Measurements from ENCODE around the gene FBF1. TPM values are rescaled to one million over a fixed set of nuclear protein-coding genes. Genes with fewer than 3 reads are reported as not detected.
"Not testable (repeated sequence)": the region's sequence is repeated elsewhere in the genome, so short reads cannot be mapped to it uniquely, and the experiment has no call there.

The FBF1 gene
- total RNA-seq, 2 experiments from 2014 or later, result 17.2 to 18.1 TPM

- Mint-ChIP-seq H3K27ac (no peak overlapping the region), H3K4me1 (ENCODE audit: low read depth) (peaks cover 24% of the 10 kb centered on the region), H3K9me3 (no peaks in the 10 kb centered on the region), H3K27me3 (no peaks in the 10 kb centered on the region), H3K36me3 (no peaks in the 10 kb centered on the region), H3K4me3 (no peak overlapping the region)
- DNase-seq, result no peak
- ChIA-PET CTCF (interaction anchor here (0.5 to 1.1 kb wide), 4 partner anchors 13 to 28 kb away, joined by 3 to 5 read pairs (median 3); partner anchors contain the start of gene TRIM47), POLR2A (interaction anchor here (1.1 kb wide), 2 partner anchors 14 to 56 kb away, joined by 3 to 4 read pairs; partner anchors contain the start of gene TRIM47)
- intact Hi-C loops (cut with micrococcal nuclease), result no loop called here
Measured at GRCh38 chr17:75892556-75893224, 48.2 kb downstream of the FBF1 start.

GRCh38 chr17:75891605-75892555 lies 49.0 kb downstream of the FBF1 start:
- H3K27ac Mint-ChIP-seq, result no peak overlapping the region
- H3K27me3 Mint-ChIP-seq, result no peaks in the 10 kb centered on the region
- no peak for DNase-seq
- intact Hi-C loops (cut with micrococcal nuclease), result no loop called here
- POLR2A ChIA-PET, result interaction anchor here (1.1 kb wide), 2 partner anchors 13 to 56 kb away, joined by 3 to 4 read pairs; partner anchors contain the start of gene TRIM47
- CTCF ChIA-PET, result interaction anchor here (1.0 to 1.1 kb wide), 2 partner anchors 14 to 16 kb away, joined by 3 read pairs; no protein-coding TSS in a partner anchor
- no peaks in the 10 kb centered on the region for H3K36me3 Mint-ChIP-seq
- peaks cover 20% of the 10 kb centered on the region for H3K4me1 Mint-ChIP-seq (ENCODE audit: low read depth)
- no peaks in the 10 kb centered on the region for H3K9me3 Mint-ChIP-seq
- no peak overlapping the region for H3K4me3 Mint-ChIP-seq

- Mint-ChIP-seq H3K36me3 (no peaks in the 10 kb centered on the region), H3K4me1 (ENCODE audit: low read depth) (peaks cover 20% of the 10 kb centered on the region), H3K4me3 (no peak overlapping the region), H3K9me3 (no peaks in the 10 kb centered on the region), H3K27ac (no peak overlapping the region), H3K27me3 (no peaks in the 10 kb centered on the region)
- POLR2A ChIA-PET, result no interaction called here
- no peak for DNase-seq
- intact Hi-C loops (cut with micrococcal nuclease), result no loop called here
- CTCF ChIA-PET, result interaction anchor here (1.0 kb wide), 1 partner anchor 12 kb away, joined by 3 read pairs; no protein-coding TSS in a partner anchor
Measured at GRCh38 chr17:75891022-75891604, 49.7 kb downstream of the FBF1 start.

- Mint-ChIP-seq H3K4me3 (no peak overlapping the region), H3K4me1 (ENCODE audit: low read depth) (peaks cover 9% of the 10 kb centered on the region), H3K9me3 (no peaks in the 10 kb centered on the region), H3K36me3 (no peaks in the 10 kb centered on the region), H3K27me3 (no peaks in the 10 kb centered on the region), H3K27ac (no peak overlapping the region)
- ChIA-PET CTCF (interaction anchor here (1.0 to 1.4 kb wide), 4 partner anchors 10 to 29 kb away, joined by 3 to 5 read pairs (median 3); partner anchors contain the start of gene MRPL38), POLR2A (interaction anchor here (0.9 to 1.4 kb wide), 2 partner anchors 14 to 30 kb away, joined by 4 read pairs; no protein-coding TSS in a partner anchor)
- no peak for DNase-seq
- intact Hi-C loops (cut with micrococcal nuclease), result no loop called here
Measured at GRCh38 chr17:75889454-75889853, 51.4 kb downstream of the FBF1 start.

- Mint-ChIP-seq H3K27ac (no peak overlapping the region), H3K27me3 (no peaks in the 10 kb centered on the region), H3K4me1 (ENCODE audit: low read depth) (no peaks in the 10 kb centered on the region), H3K9me3 (no peaks in the 10 kb centered on the region), H3K4me3 (no peak overlapping the region), H3K36me3 (no peaks in the 10 kb centered on the region)
- DNase-seq, result no peak
- intact Hi-C loops (cut with micrococcal nuclease), result no loop called here
- ChIA-PET POLR2A (no interaction called here), CTCF (interaction anchor here (0.8 to 1.4 kb wide), 3 partner anchors 8 to 12 kb away, joined by 3 read pairs; partner anchors contain the start of gene TRIM65)
Measured at GRCh38 chr17:75888484-75888883, 52.4 kb downstream of the FBF1 start.

GRCh38 chr17:75885860-75886259 lies 55.0 kb downstream of the FBF1 start:
- H3K27me3 Mint-ChIP-seq; H3K4me3 Mint-ChIP-seq; H3K36me3 Mint-ChIP-seq; POLR2A ChIA-PET; H3K4me1 Mint-ChIP-seq (ENCODE audit: low read depth); H3K9me3 Mint-ChIP-seq; DNase-seq; intact Hi-C loops (cut with micrococcal nuclease); H3K27ac Mint-ChIP-seq: not testable (repeated sequence)
- CTCF ChIA-PET, result interaction anchor here (1.6 kb wide), 1 partner anchor 25 kb away, joined by 6 read pairs; no protein-coding TSS in a partner anchor

- no peaks in the 10 kb centered on the region for H3K36me3 Mint-ChIP-seq
- ChIA-PET POLR2A (no interaction called here), CTCF (no interaction called here)
- no peak for DNase-seq
- no peaks in the 10 kb centered on the region for H3K9me3 Mint-ChIP-seq
- intact Hi-C loops (cut with micrococcal nuclease), result no loop called here
- H3K4me3 Mint-ChIP-seq, result no peak overlapping the region
- H3K4me1 Mint-ChIP-seq (ENCODE audit: low read depth), result peaks cover 3% of the 10 kb centered on the region
- H3K27ac Mint-ChIP-seq, result no peak overlapping the region
- H3K27me3 Mint-ChIP-seq, result no peaks in the 10 kb centered on the region
Measured at GRCh38 chr17:75885431-75885830, 55.4 kb downstream of the FBF1 start.

GRCh38 chr17:75881678-75882454 lies 59.0 kb downstream of the FBF1 start:
- Mint-ChIP-seq H3K27ac (no peak overlapping the region), H3K4me1 (ENCODE audit: low read depth) (peaks cover 14% of the 10 kb centered on the region), H3K4me3 (no peak overlapping the region), H3K27me3 (no peaks in the 10 kb centered on the region), H3K36me3 (peaks cover 3% of the 10 kb centered on the region), H3K9me3 (no peaks in the 10 kb centered on the region)
- ChIA-PET CTCF (interaction anchor here (0.6 to 1.7 kb wide), 3 partner anchors 21 to 33 kb away, joined by 3 to 6 read pairs (median 4); no protein-coding TSS in a partner anchor), POLR2A (no interaction called here)
- DNase-seq, result no peak
- intact Hi-C loops (cut with micrococcal nuclease), result no loop called here

GRCh38 chr17:75880266-75880665 lies 60.6 kb downstream of the FBF1 start:
- DNase-seq, result no peak
- ChIA-PET CTCF (interaction anchor here (11.0 kb wide), 1 partner anchor 20 kb away, joined by 111 read pairs; no protein-coding TSS in a partner anchor), POLR2A (no interaction called here)
- no peak overlapping the region for H3K4me3 Mint-ChIP-seq
- peaks cover 3% of the 10 kb centered on the region for H3K36me3 Mint-ChIP-seq
- no peaks in the 10 kb centered on the region for H3K9me3 Mint-ChIP-seq
- H3K4me1 Mint-ChIP-seq (ENCODE audit: low read depth), result peaks cover 27% of the 10 kb centered on the region
- no peak overlapping the region for H3K27ac Mint-ChIP-seq
- intact Hi-C loops (cut with micrococcal nuclease), result no loop called here
- H3K27me3 Mint-ChIP-seq, result no peaks in the 10 kb centered on the region

- H3K4me3 Mint-ChIP-seq, result peak within 1 kb of the TSS; percentile 89
- ChIA-PET CTCF (interaction anchor here (0.7 to 11.0 kb wide), 14 partner anchors 10 to 339 kb away, joined by 3 to 111 read pairs (median 4); partner anchors contain the start of genes CDK3 and TRIM65), POLR2A (interaction anchor here (0.7 to 2.0 kb wide), 4 partner anchors 14 to 519 kb away, joined by 3 to 13 read pairs (median 4); partner anchors contain the start of genes ACOX1, TEN1 and TRIM65)
- peak; percentile 37 for DNase-seq
- H3K27me3 Mint-ChIP-seq, result no peaks in the 10 kb centered on the region
- H3K4me1 Mint-ChIP-seq (ENCODE audit: low read depth), result peaks cover 29% of the 10 kb centered on the region
- intact Hi-C loops (cut with micrococcal nuclease), result no loop called here
- no peaks in the 10 kb centered on the region for H3K9me3 Mint-ChIP-seq
- H3K27ac Mint-ChIP-seq, result peak within 1 kb of the TSS; percentile 92
- H3K36me3 Mint-ChIP-seq, result peaks cover 3% of the 10 kb centered on the region
Measured at GRCh38 chr17:75878174-75878998, 62.5 kb downstream of the FBF1 start, which contains the start of gene TRIM47. TRIM47 (minus strand) TSS chr17:75878581; CDS start chr17:75878548, 33 bp downstream.
